Neural progenitor cell (in vitro differentiated cells): ENCODE results near the gene VAV2.

ENCODE experiments used
- EZH2 ChIP-seq: fragments of 200-600 bp; sonication (generic); IDR thresholded peaks from 2 replicates; pipeline ENCODE4 v1.6.1; 2017; ENCODE audit warnings: antibody characterized with exemption, mild to moderate bottlenecking, moderate library complexity
- EZH2phosphoT487 ChIP-seq: fragments of 200-600 bp; sonication (generic); IDR thresholded peaks from 2 replicates; pipeline ENCODE4 v1.6.1; 2017; ENCODE audit warnings: antibody characterized with exemption

DNA sequence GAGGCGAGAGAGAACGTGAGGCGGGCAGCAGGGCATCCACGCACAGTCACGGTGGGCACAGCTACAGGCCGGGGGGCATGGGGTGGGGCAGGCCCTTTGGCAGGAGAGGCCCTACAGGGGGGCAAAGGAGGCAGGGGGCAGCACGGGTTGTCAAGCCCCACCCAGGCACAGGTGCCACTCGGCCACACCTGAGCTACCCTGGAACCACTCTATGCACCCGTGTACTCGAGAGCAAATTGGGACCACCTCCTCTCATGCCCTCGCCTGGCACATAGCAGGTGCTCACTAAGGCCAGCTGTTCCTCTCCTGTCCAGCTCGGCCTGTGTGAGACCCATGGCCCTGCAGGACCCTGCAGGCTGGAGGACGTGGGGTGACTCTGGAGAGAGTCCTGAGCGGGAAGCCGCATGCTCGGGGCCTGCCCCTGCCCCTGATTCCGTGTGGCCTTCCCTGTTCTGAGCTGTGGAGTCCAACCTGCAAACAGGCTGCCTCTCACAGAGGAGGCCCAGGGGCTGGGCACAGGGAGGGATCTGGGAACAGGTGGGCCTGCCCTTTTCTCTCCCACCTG is 222.5 kb downstream of the VAV2 start:
- no peak for TF ChIP-seq EZH2phosphoT487
- TF ChIP-seq EZH2: no peak
